Measurements from ENCODE around the gene TPH1.

Gene TPH1

DNA sequence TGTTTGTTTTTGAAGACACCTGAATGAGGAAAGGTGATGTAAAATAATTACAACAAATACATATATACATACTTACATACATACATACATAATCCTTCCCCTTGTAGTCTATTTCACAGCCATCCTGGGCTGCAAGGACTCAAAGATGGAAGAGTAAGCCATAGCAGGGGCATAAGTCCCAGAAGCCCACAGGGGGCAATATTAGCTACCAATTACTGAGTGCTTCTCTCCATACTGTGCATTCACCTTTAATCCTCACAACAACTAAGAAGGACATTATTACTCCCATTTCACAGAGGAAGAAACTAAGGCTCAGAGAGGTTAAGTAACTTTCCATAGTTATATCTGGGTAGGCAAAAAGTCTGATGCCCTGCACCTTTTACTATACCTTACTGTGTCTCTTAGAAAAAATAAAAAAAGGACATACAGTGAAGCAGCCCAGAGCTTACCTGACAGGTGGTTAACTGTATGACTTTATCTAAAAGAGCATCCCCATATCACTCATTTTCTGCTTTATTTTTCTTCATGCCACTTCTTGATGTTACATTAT lies 35.9 kb downstream of the TPH1 start:
- Histone ChIP-seq H3K79me2 (ENCODE audit: insufficient read depth, low read length) (peaks cover 16% of the 10 kb centered on the region), H3K36me3 (ENCODE audit: insufficient read depth, low read length) (peaks cover 3% of the 10 kb centered on the region; the same call in 1 of the 2 replicates), H3K4me1 (ENCODE audit: insufficient read depth, low read length, poor library complexity, severe bottlenecking) (peaks cover 21% of the 10 kb centered on the region), H3K27me3 (ENCODE audit: insufficient read depth, low read length, poor library complexity, severe bottlenecking) (no peaks in the 10 kb centered on the region), H3K9me2 (replicated peaks; ENCODE audit: low read depth, low read length) (no peaks in the 10 kb centered on the region), H3K4me2 (ENCODE audit: low read depth, low read length, poor library complexity, severe bottlenecking) (peak overlapping the region; percentile 81), H3K9me3 (ENCODE audit: insufficient read depth, low read depth, low read length) (no peaks in the 10 kb centered on the region), H3F3A (ENCODE audit: low read depth) (peaks cover 8% of the 10 kb centered on the region; the same call in 1 of the 2 replicates), H2AFZ (ENCODE audit: low read length) (no peak overlapping the region), H4K20me1 (ENCODE audit: insufficient read depth, low read length, poor library complexity, severe bottlenecking) (no peaks in the 10 kb centered on the region), H3K9ac (ENCODE audit: low read depth, low read length, poor library complexity, severe bottlenecking) (no peak overlapping the region), H3K4me3 (ENCODE audit: low read length, poor library complexity, severe bottlenecking) (no peak overlapping the region)
- peak; percentile 50 for TF ChIP-seq CTCF (conservative IDR thresholded peaks at IDR 0.05; ENCODE audit: low read length)
- TF ChIP-seq EZH2phosphoT487 (IDR thresholded peaks at IDR 0.05; ENCODE audit: borderline replicate concordance), result no peak

- H3K36me3 ChIP-seq (ENCODE audit: insufficient read depth, low read length), result peaks cover 33% of the 10 kb centered on the region; the same call in 1 of the 2 replicates
- no peaks in the 10 kb centered on the region for H3K27me3 ChIP-seq (ENCODE audit: insufficient read depth, low read length, poor library complexity, severe bottlenecking)
These were observed 40.5 kb downstream of the TPH1 start for GRCh38 chr11:18005376-18006129.

GRCh38 chr11:18001191-18001590 lies 44.9 kb downstream of the TPH1 start:
- Histone ChIP-seq H3K4me1 (ENCODE audit: insufficient read depth, low read length, poor library complexity, severe bottlenecking) (no peaks in the 10 kb centered on the region), H4K20me1 (ENCODE audit: insufficient read depth, low read length, poor library complexity, severe bottlenecking) (no peaks in the 10 kb centered on the region), H3K4me2 (ENCODE audit: low read depth, low read length, poor library complexity, severe bottlenecking) (no peak overlapping the region), H3F3A (ENCODE audit: low read depth) (no peaks in the 10 kb centered on the region), H3K4me3 (ENCODE audit: low read length, poor library complexity, severe bottlenecking) (no peak overlapping the region), H3K27me3 (ENCODE audit: insufficient read depth, low read length, poor library complexity, severe bottlenecking) (no peaks in the 10 kb centered on the region), H3K9me2 (replicated peaks; ENCODE audit: low read depth, low read length) (no peaks in the 10 kb centered on the region), H3K9me3 (ENCODE audit: insufficient read depth, low read depth, low read length) (no peaks in the 10 kb centered on the region), H2AFZ (ENCODE audit: low read length) (no peak overlapping the region), H3K36me3 (ENCODE audit: insufficient read depth, low read length) (peaks cover 46% of the 10 kb centered on the region; the same call in 1 of the 2 replicates), H3K9ac (ENCODE audit: low read depth, low read length, poor library complexity, severe bottlenecking) (no peak overlapping the region), H3K79me2 (ENCODE audit: insufficient read depth, low read length) (no peaks in the 10 kb centered on the region)
- TF ChIP-seq CTCF (conservative IDR thresholded peaks at IDR 0.05; ENCODE audit: low read length), result no peak
- no peak for TF ChIP-seq EZH2phosphoT487 (IDR thresholded peaks at IDR 0.05; ENCODE audit: borderline replicate concordance)

More at GRCh38 chr11:18005376-18006129, 40.5 kb downstream of the TPH1 start:
- no peaks in the 10 kb centered on the region for H3K9me3 ChIP-seq (ENCODE audit: insufficient read depth, low read depth, low read length)
- H3K4me3 ChIP-seq (ENCODE audit: low read length, poor library complexity, severe bottlenecking), result no peak overlapping the region
- H3K9me2 ChIP-seq (replicated peaks; ENCODE audit: low read depth, low read length), result no peaks in the 10 kb centered on the region
- no peak overlapping the region for H2AFZ ChIP-seq (ENCODE audit: low read length)
- H3K4me1 ChIP-seq (ENCODE audit: insufficient read depth, low read length, poor library complexity, severe bottlenecking), result peaks cover 4% of the 10 kb centered on the region
- no peaks in the 10 kb centered on the region for H4K20me1 ChIP-seq (ENCODE audit: insufficient read depth, low read length, poor library complexity, severe bottlenecking)
- H3K9ac ChIP-seq (ENCODE audit: low read depth, low read length, poor library complexity, severe bottlenecking), result no peak overlapping the region
- no peaks in the 10 kb centered on the region for H3K79me2 ChIP-seq (ENCODE audit: insufficient read depth, low read length)
- TF ChIP-seq CTCF (conservative IDR thresholded peaks at IDR 0.05; ENCODE audit: low read length) (no peak), EZH2phosphoT487 (IDR thresholded peaks at IDR 0.05; ENCODE audit: borderline replicate concordance) (no peak)
- no peak overlapping the region for H3K4me2 ChIP-seq (ENCODE audit: low read depth, low read length, poor library complexity, severe bottlenecking)
- H3F3A ChIP-seq (ENCODE audit: low read depth), result 0 out of 2 replicates have a peak, but pooled peaks cover 2% of the 10 kb centered on the region

Data from Loucy (cell line).